Measurements from ENCODE around the gene ZMIZ2. TPM values are rescaled to one million over a fixed set of nuclear protein-coding genes. Genes with fewer than 3 reads are reported as not detected.

ZMIZ2 gene
- total RNA-seq, 1 experiment from 2014 or later, result 100 TPM

DNA sequence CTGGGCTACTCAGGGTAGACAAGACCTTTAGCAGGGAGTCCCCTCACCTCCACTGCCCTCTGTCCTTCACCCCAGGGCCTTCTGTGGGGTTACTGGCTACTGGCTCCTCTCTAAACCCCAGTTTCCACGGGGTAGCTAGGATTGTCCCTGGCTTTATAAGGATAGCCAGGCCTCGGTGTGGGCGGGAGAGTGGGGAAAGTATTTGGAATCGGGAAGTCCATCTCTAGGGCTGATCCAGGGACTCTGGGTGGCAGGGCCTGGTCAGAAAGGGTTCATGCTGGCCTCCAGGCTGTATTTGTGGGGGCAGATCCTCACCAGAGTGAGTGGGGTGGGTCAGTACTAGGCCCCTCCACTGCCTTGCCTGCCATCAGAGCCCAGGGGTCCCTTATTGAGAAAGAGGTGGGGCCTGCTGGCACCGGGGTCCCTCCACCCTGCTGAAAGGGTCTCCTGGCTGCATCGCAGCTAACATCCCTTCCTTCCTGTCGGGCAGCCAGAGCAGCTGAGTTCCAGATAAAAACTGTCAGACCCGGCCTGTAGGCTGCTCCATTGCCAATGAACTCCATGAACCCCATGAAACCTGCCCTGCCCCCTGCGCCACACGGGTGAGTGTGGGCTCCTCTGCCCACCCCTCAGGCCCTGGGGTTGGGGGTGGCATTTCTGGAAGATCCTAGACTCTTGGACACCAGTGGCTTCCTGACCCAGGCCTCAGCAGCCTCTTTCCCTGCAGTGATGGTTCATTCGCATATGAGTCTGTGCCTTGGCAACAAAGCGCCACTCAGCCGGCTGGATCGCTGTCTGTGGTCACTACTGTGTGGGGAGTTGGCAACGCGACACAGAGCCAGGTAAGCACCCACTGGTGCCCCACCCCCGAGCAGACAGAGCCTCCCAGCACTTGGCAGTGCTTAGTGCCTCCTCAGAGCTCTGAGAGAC, 7.3 kb downstream of the ZMIZ2 start:
- Mint-ChIP-seq H3K4me3 (ENCODE audit: unreplicated experiment) (no peak overlapping the region), H3K27ac (ENCODE audit: low read depth, unreplicated experiment) (peak overlapping the region; percentile 69), H3K9me3 (ENCODE audit: unreplicated experiment) (no peaks in the 10 kb centered on the region), H3K4me1 (ENCODE audit: insufficient read depth, unreplicated experiment) (peaks cover 15% of the 10 kb centered on the region), H3K36me3 (ENCODE audit: insufficient read depth, unreplicated experiment) (peaks cover 29% of the 10 kb centered on the region), H3K27me3 (ENCODE audit: insufficient read depth, unreplicated experiment) (no peaks in the 10 kb centered on the region)
- no TSS peak for BruUV-seq (replicated peaks)
- ChIA-PET CTCF (interaction anchor here (0.6 to 0.7 kb wide), 2 partner anchors 10 to 380 kb away, joined by 4 to 5 read pairs; no protein-coding TSS in a partner anchor), POLR2A (interaction anchor here (0.6 kb wide), 2 partner anchors 121 to 194 kb away, joined by 3 to 4 read pairs; no protein-coding TSS in a partner anchor)
- intact Hi-C loops (cut with micrococcal nuclease), result no loop called here
- no peak for DNase-seq (ENCODE audit: unreplicated experiment)
- no peak for TF ChIP-seq CTCF (IDR thresholded peaks at IDR 0.05; ENCODE audit: unreplicated experiment)

GRCh38 chr7:44756904-44757303, 8.3 kb downstream of the ZMIZ2 start:
- H3K9me3 Mint-ChIP-seq (ENCODE audit: unreplicated experiment), result no peaks in the 10 kb centered on the region
- peaks cover 34% of the 10 kb centered on the region for H3K36me3 Mint-ChIP-seq (ENCODE audit: insufficient read depth, unreplicated experiment)
- POLR2A ChIA-PET, result interaction anchor here (0.9 kb wide), 1 partner anchor 13 kb away, joined by 3 read pairs; no protein-coding TSS in a partner anchor
- no TSS peak for BruUV-seq (replicated peaks)
- H3K4me3 Mint-ChIP-seq (ENCODE audit: unreplicated experiment), result no peak overlapping the region
- no peaks in the 10 kb centered on the region for H3K27me3 Mint-ChIP-seq (ENCODE audit: insufficient read depth, unreplicated experiment)
- TF ChIP-seq CTCF (IDR thresholded peaks at IDR 0.05; ENCODE audit: unreplicated experiment), result no peak
- no peak for DNase-seq (ENCODE audit: unreplicated experiment)
- CTCF ChIA-PET, result interaction anchor here (0.7 kb wide), 1 partner anchor 379 kb away, joined by 4 read pairs; no protein-coding TSS in a partner anchor
- no peak overlapping the region for H3K27ac Mint-ChIP-seq (ENCODE audit: low read depth, unreplicated experiment)
- H3K4me1 Mint-ChIP-seq (ENCODE audit: insufficient read depth, unreplicated experiment), result peaks cover 15% of the 10 kb centered on the region
- intact Hi-C loops (cut with micrococcal nuclease), result no loop called here

DNA sequence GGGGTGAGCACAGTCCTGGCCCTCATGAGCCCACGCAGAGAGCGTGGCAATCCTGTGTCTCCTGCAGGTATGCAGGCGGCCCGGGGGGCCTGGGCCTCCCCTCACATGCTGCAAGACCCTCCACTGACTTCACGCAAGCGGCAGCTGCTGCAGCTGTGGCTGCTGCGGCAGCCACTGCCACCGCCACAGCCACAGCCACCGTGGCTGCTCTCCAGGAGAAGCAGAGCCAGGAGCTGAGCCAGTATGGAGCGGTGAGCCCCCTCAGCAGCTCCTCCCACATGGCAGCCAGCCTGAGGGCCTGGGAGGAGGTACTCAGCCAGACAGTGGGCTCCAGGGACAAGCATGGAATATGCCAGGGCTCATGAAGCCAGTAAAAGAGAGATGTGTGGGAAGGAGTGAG, 8.7 kb downstream of the ZMIZ2 start:
- H3K4me1 Mint-ChIP-seq (ENCODE audit: insufficient read depth, unreplicated experiment), result peaks cover 13% of the 10 kb centered on the region
- H3K9me3 Mint-ChIP-seq (ENCODE audit: unreplicated experiment), result no peaks in the 10 kb centered on the region
- no peak for DNase-seq (ENCODE audit: unreplicated experiment)
- TF ChIP-seq CTCF (IDR thresholded peaks at IDR 0.05; ENCODE audit: unreplicated experiment), result no peak
- POLR2A ChIA-PET, result interaction anchor here (0.9 kb wide), 1 partner anchor 12 kb away, joined by 3 read pairs; no protein-coding TSS in a partner anchor
- H3K4me3 Mint-ChIP-seq (ENCODE audit: unreplicated experiment), result no peak overlapping the region
- no TSS peak for BruUV-seq (replicated peaks)
- no peak overlapping the region for H3K27ac Mint-ChIP-seq (ENCODE audit: low read depth, unreplicated experiment)
- CTCF ChIA-PET, result no interaction called here
- no peaks in the 10 kb centered on the region for H3K27me3 Mint-ChIP-seq (ENCODE audit: insufficient read depth, unreplicated experiment)
- intact Hi-C loops (cut with micrococcal nuclease), result no loop called here
- H3K36me3 Mint-ChIP-seq (ENCODE audit: insufficient read depth, unreplicated experiment), result peaks cover 38% of the 10 kb centered on the region

DNA sequence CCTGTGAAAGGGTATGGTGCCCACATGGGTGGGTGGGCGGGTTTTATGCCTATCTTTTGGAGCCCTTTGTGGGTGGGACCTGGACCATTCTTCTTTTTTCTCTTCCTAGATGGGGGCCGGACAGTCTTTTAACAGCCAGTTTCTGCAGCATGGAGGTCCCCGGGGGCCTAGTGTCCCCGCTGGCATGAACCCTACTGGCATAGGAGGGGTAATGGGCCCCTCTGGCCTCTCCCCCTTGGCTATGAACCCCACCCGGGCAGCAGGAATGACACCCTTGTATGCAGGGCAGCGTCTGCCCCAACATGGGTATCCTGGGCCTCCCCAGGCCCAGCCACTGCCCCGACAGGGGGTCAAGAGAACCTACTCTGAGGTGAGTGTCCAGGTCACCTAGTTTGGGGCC, 9.1 kb downstream of the ZMIZ2 start:
- Mint-ChIP-seq H3K9me3 (ENCODE audit: unreplicated experiment) (no peaks in the 10 kb centered on the region), H3K4me1 (ENCODE audit: insufficient read depth, unreplicated experiment) (peaks cover 10% of the 10 kb centered on the region), H3K4me3 (ENCODE audit: unreplicated experiment) (no peak overlapping the region), H3K27me3 (ENCODE audit: insufficient read depth, unreplicated experiment) (no peaks in the 10 kb centered on the region), H3K27ac (ENCODE audit: low read depth, unreplicated experiment) (no peak overlapping the region), H3K36me3 (ENCODE audit: insufficient read depth, unreplicated experiment) (peaks cover 42% of the 10 kb centered on the region)
- ChIA-PET POLR2A (no interaction called here), CTCF (no interaction called here)
- BruUV-seq (replicated peaks), result no TSS peak
- intact Hi-C loops (cut with micrococcal nuclease), result no loop called here
- DNase-seq (ENCODE audit: unreplicated experiment), result no peak
- TF ChIP-seq CTCF (IDR thresholded peaks at IDR 0.05; ENCODE audit: unreplicated experiment), result no peak
